ENCODE data around the gene PRR16.

DNA sequence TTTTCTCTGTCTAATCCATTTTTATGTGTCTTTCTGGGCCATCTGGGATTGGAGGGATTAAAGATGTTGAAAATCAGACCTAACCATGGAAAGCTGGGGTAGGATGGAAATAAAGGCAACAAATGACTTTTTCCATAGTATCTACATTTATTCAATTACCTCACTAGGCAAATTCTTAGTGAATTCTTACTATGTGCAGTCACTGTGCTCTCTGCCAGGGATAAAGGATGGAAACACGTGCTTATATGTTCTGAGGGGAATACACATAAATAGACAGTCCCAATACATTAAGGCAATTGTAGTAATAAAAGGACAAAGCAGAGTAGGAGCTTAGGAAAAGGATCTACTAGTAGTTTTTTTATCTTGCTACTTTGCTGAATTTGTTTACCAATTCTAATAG lies 214.2 kb downstream of the PRR16 start:
- no peak for TF ChIP-seq EZH2 (IDR thresholded peaks at IDR 0.05; ENCODE audit: low read depth)
- no peak for TF ChIP-seq CTCF (conservative IDR thresholded peaks at IDR 0.05)
